ENCODE measurements around the gene CPEB1.
"Not testable (repeated sequence)": the region's sequence is repeated elsewhere in the genome, so short reads cannot be mapped to it uniquely, and the experiment has no call there.

CPEB1 gene

GRCh38 chr15:82502700-82503339, 144.3 kb downstream of the CPEB1 start:
- not testable (repeated sequence) for DNase-seq

GRCh38 chr15:82500772-82501171, 146.4 kb downstream of the CPEB1 start:
- DNase-seq, result not testable (repeated sequence)

GRCh38 chr15:82497978-82498377, 149.2 kb downstream of the CPEB1 start:
- DNase-seq, result not testable (repeated sequence)

Measured in HCEC 1CT (cell line).